ENCODE results near the gene ROBO2. TPM values are rescaled to one million over a fixed set of nuclear protein-coding genes. Genes with fewer than 3 reads are reported as not detected.

Gene ROBO2
- total RNA-seq, 4 donors from 2014 or later = 0.30 to 4.3 (median 2.0) TPM

DNA sequence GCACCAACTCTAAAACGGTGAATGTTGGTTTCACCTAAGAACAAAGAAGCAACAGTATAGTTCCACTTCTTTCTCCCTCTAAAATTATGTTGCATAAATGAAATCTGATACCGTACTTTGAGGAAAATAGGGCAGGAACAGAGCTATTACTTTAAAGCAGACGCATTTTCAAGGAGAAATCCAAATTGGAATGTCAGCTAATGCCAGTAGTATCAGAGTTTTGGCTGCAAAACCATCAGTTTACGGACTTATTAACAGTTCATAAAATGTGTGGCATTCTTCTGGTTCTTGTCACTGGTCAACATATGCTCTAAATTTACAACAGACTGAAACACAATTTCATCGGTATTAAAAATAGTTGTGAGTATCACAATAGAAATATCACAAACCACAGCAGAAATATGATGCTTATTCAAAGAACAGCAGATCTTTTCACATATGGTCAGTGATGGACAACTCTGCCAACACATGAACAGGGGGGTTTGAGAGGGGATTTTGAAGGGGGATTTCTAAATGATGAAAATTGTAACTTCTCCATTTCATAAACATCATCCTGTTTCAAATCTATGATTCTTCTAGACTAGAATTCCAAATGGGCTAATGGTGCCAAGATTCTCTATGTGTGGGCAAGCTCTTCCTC lies 38.7 kb upstream of the ROBO2 start:
- DNase-seq (ENCODE audit: low spot score in 2 of 2) = no peak
- TF ChIP-seq, protein P1, sequence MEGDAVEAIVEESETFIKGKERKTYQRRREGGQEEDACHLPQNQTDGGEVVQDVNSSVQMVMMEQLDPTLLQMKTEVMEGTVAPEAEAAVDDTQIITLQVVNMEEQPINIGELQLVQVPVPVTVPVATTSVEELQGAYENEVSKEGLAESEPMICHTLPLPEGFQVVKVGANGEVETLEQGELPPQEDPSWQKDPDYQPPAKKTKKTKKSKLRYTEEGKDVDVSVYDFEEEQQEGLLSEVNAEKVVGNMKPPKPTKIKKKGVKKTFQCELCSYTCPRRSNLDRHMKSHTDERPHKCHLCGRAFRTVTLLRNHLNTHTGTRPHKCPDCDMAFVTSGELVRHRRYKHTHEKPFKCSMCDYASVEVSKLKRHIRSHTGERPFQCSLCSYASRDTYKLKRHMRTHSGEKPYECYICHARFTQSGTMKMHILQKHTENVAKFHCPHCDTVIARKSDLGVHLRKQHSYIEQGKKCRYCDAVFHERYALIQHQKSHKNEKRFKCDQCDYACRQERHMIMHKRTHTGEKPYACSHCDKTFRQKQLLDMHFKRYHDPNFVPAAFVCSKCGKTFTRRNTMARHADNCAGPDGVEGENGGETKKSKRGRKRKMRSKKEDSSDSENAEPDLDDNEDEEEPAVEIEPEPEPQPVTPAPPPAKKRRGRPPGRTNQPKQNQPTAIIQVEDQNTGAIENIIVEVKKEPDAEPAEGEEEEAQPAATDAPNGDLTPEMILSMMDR (IDR thresholded peaks at IDR 0.05) = no peak
- TF ChIP-seq POLR2A (IDR thresholded peaks at IDR 0.05) = no peak
- WGBS, 2 donors = 30 to 31% methylated on average over 5 of the region's 5 CpGs
- intact Hi-C loops (cut with DNase I; ENCODE audit: low total_unique reads) = no loop called here
- no peak overlapping the region for H3K4me3 ChIP-seq (ENCODE audit: low read depth, poor library complexity, severe bottlenecking)

DNA sequence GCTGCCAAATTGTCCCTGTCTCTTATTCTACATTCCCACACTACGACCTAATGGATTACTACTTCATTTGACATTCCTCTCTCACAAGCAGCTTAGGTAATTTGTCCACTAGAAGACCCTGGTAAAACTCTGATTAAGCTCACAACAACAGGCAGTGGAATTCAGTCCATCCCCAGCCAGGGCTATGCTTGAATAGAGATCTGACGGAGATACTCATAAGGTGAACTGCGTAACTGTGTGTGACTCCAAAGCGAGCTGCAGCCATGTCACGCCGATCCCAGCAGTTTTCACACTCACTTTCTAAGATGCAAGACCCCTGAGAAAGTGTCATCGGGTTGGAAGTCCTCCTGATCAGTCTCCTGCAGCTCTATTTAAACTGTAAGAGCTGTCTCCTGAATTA lies 25.7 kb upstream of the ROBO2 start:
- intact Hi-C loops (cut with DNase I; ENCODE audit: low total_unique reads) = no loop called here
- 77 to 84% methylated on average over 7 of the region's 7 CpGs for WGBS, 2 donors
- DNase-seq (ENCODE audit: low spot score in 2 of 2) = no peak
- TF ChIP-seq, protein P1 (IDR thresholded peaks at IDR 0.05) = no peak
- TF ChIP-seq POLR2A (IDR thresholded peaks at IDR 0.05) = no peak
- H3K4me3 ChIP-seq (ENCODE audit: low read depth, poor library complexity, severe bottlenecking) = no peak overlapping the region

DNA sequence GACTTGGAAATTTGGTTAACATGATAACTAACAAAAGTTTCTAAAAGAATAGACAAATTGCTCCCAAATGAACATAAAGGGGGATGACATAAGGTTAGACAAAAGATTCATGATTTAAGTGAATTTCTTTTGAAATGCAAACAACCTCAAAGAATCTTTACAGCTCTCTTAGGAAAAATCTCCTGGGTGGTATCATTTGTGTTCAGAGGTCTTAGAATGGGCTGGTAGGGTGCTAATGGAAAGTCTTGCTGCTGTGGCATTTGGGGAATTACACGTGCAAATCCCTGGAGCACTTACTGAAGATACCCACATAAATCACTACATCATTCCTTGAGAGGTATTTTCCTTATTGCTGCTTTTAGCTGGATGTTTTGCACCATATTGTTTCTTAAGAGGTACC lies 14.4 kb upstream of the ROBO2 start:
- TF ChIP-seq, protein P1 (IDR thresholded peaks at IDR 0.05) = no peak
- no peak for TF ChIP-seq POLR2A (IDR thresholded peaks at IDR 0.05)
- DNase-seq (ENCODE audit: low spot score in 2 of 2) = no peak
- intact Hi-C loops (cut with DNase I; ENCODE audit: low total_unique reads) = no loop called here
- H3K4me3 ChIP-seq (ENCODE audit: low read depth, poor library complexity, severe bottlenecking) = no peak overlapping the region
- WGBS, 2 donors = 23 to 35% methylated on average over 1 of the region's 1 CpG

DNA sequence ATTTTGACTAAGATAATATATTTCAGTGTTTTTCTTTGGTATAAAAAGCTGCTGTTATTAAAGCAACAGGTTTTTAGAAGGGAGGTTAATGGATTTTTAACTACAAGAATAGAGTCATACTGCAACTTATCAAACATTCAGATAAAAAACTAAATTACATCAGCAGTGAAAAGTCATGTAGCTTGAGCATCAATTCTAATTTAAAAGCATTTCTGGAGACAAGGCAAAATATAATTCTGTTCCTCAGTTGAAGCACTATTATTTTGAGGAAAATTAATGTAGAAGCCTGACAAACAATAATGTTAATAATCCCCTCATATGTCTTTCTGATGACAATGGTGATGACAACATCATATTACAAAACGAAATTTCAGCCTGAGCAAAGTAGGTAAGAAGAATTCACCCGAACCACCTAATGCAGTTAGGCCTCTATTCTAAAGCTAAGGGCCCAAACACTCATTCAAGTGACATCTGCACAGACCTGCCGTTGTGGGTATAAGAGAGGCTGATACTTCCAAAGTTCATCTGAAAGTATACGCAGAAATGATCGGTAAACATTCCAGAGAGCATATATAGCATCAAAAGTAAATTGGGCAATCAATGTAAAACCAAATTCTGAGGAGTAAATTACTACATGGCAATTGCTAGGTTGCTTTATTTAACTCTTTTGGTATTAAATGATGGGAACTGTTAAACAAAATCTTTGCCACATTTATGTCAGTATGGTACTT lies 12.8 kb upstream of the ROBO2 start:
- 72 to 83% methylated on average over 5 of the region's 5 CpGs for WGBS, 2 donors
- TF ChIP-seq, protein P1 (IDR thresholded peaks at IDR 0.05) = no peak
- no peak for TF ChIP-seq POLR2A (IDR thresholded peaks at IDR 0.05)
- H3K4me3 ChIP-seq (ENCODE audit: low read depth, poor library complexity, severe bottlenecking) = no peak overlapping the region
- intact Hi-C loops (cut with DNase I; ENCODE audit: low total_unique reads) = no loop called here
- DNase-seq (ENCODE audit: low spot score in 2 of 2) = no peak

DNA sequence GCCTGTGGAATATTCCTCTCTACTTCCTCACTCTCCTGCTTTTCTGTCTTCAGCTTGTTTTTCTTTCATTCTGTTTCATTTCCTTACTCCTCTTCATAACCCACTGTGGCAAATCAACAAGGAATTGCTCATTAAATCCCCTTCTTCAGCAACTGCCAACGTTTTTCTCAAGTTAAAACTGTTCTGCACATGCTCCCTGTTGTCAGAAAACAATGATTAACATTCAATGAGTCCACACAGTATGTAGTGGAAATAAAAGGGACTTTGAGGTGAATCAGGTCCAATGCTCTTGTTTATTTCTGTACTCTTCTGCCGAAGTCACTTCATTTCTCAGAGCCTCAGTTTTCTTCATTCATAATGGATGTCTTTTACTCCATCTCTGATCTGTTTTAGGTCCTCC lies 11.9 kb upstream of the ROBO2 start:
- H3K4me3 ChIP-seq (ENCODE audit: low read depth, poor library complexity, severe bottlenecking) = no peak overlapping the region
- 36 to 50% methylated on average over 2 of the region's 2 CpGs for WGBS, 2 donors
- no peak for TF ChIP-seq POLR2A (IDR thresholded peaks at IDR 0.05)
- TF ChIP-seq, protein P1 (IDR thresholded peaks at IDR 0.05) = no peak
- intact Hi-C loops (cut with DNase I; ENCODE audit: low total_unique reads) = no loop called here
- DNase-seq (ENCODE audit: low spot score in 2 of 2) = no peak

Data from lower leg skin (tissue), 4 donors.